ENCODE measurements around the gene FBXO48. TPM values are rescaled to one million over a fixed set of nuclear protein-coding genes. Genes with fewer than 3 reads are reported as not detected.

Gene FBXO48
- total and polyA plus RNA-seq, 10 of the 15 experiments (the other 5 are each of a cell fraction or from before 2014, with no cell fraction given) = 0.56 to 2.3 (median 1.2) TPM

- TF ChIP-seq ZNF592 (IDR thresholded peaks at IDR 0.05) (0 out of 2 replicates have a peak, but pooled peaks have one; percentile 40), CHD2 (IDR thresholded peaks at IDR 0.05; ENCODE audit: borderline replicate concordance, low read depth, low read length) (no peak), SMAD1 (IDR thresholded peaks at IDR 0.05; ENCODE audit: low read depth, partially characterized antibody) (no peak), ZNF384 (IDR thresholded peaks at IDR 0.05; ENCODE audit: borderline replicate concordance, low read depth, low read length) (peak; percentile 35; the same call in 1 of the 2 replicates), ELK1 (IDR thresholded peaks at IDR 0.05; ENCODE audit: low read depth, low read length) (no peak), ZNF24 (IDR thresholded peaks at IDR 0.05) (0 out of 2 replicates have a peak, but pooled peaks have one; percentile 10), PRDM15 (CRISPR knock-in tag; IDR thresholded peaks at IDR 0.05) (no peak), RAD21 (IDR thresholded peaks at IDR 0.05; ENCODE audit: insufficient read depth, low read depth, low read length) (peak; percentile 7; the same call in 1 of the 2 replicates), EGR1 (IDR thresholded peaks at IDR 0.05; ENCODE audit: borderline replicate concordance in 1 of 2, low read depth in 2 of 2, low read length in 2 of 2) (no peak), PKNOX1 (IDR thresholded peaks at IDR 0.05) (no peak), ZBTB40 (IDR thresholded peaks at IDR 0.05; ENCODE audit: borderline replicate concordance) (peak; percentile 76)
Measured at GRCh38 chr2:68426848-68427579, 40.1 kb downstream of the FBXO48 start (continued).
